ENCODE data around the gene MLLT10.
"Not testable (repeated sequence)": the region's sequence is repeated elsewhere in the genome, so short reads cannot be mapped to it uniquely, and the experiment has no call there.

The MLLT10 gene

DNA sequence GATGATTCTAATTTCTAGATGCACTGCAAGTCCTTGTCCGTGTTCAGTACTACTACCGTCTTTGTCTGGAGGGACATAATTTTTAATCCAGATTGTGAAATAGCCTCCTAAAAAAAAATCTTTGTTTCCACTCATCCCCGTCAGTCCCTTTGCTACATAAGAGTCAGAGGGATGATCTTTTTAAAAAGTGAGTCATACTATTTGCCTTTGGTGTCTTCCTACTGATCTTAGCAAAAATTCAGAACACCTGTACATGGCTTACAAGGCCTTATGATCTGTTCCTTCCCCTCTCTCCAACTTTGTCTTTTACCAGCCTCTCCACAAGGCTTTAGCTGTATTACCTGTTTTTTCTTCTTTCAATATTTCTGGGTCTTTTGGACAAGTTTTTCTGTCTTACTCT lies 173.5 kb downstream of the MLLT10 start:
- no peak for DNase-seq

DNA sequence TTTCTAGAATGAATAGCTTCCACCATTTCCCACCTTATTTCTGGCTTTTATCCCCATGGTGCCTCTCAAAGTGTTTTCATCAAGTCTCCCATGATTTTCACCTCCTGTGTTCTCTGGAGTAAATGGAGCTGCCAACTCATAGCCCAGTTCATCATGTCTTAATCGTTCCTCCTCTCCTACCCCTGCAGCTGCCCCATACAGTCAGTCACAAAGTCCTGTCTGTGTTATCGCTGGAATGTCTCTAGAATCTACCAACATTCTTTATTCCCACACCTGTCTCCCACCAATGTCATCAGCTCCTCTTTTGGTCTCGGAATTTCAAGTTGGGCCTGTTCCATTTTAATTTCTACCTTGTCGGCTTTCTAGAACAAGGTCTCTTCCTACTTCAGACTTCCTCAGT lies 178.9 kb downstream of the MLLT10 start:
- DNase-seq, result no peak

DNA sequence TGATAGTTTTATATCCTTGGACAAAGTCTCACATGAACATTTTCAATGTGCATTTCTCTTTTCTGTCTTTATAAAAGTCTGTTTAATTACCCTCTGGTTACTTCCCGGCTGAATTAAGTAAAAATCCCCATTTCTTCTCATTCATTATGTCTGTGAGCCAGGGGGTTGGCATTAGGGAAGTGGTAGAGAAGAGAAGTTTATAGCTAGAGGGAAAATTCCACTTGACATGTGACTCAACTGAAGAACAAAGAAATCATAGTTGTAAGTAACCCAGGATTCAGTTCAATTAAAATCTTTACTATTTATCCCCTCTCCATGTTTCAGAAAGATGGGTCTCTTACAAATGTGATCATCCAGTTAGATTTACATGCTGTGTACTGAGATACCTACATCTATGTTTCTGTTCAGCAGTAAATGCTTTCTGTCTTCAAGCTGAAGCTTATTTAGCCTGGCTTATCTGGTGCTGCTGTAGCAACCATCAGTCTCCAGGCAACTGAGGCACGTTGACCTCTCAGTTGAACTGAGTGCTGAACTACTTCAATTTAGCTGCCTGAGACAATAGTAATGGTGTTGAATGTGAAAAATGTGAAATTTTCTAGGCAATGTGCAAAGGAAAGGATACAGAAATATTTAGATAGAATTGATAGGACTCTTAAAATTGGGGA lies 181.6 kb downstream of the MLLT10 start:
- DNase-seq, result peak; percentile 45

DNA sequence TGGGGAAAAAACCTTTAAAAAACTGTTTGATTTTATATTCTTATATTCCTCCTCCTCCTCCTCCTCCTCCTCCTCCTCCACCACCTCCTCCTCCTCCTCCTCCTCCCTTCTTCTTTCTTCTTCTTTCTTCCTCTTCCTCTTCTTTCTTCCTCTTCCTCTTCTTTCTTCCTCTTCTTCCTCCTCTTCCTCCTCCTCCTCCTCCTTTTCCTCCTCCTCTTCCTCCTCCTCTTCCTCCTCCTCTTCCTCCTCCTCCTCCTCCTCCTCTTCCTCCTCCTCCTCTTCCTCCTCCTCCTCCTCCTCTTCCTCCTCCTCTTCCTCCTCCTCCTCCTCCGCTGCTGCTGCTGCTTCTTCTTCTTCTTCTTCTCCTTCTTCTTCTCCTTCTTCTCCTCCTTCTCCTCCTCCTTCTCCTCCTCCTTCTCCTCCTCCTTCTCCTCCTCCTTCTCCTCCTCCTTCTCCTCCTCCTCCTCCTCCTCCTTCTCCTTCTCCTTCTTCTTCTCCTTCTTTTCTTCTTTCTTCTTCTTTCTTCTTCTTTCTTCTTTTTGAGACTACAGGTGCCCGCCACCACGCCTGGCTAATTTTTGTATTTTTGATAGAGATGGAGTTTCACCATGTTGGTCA lies 183.5 kb downstream of the MLLT10 start:
- DNase-seq, result not testable (repeated sequence)

DNA sequence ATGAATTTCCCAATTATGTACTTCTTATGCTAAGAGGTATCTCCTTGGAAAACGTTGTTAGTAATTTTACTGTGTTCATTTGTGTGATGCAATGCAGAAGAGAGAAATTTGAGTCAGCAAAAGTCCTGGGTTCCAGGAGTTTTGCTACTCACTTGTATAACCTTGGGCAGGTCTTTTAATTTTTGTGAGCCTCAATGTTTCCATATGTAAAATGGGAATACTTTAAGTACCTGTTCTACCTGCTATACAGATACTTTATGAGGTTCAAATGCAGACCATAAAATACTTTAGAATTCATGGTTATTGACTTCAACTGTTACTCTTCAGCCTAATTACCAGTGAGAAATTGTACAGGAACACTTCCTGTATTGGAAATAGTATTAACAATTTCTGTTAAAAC lies 185.5 kb downstream of the MLLT10 start:
- DNase-seq, result no peak

DNA sequence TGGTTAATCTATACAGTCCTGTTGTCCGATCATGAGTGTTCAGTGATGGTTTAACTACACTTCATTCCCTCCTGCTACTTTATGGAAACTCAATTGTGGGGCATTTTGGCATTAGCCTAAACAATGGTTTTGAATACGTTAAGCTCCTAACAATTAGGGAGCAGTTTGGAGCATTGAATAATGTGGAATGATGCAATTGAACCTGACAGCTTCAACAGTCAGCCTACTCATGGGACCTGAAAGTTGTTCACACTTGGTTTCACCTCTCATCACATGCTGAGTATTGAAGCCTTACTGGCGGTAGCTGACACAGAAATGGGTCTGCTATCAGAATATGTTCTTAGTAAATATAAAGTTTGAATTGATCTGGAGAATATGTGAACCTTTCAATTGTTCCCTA lies 186.1 kb downstream of the MLLT10 start:
- DNase-seq, result no peak

DNA sequence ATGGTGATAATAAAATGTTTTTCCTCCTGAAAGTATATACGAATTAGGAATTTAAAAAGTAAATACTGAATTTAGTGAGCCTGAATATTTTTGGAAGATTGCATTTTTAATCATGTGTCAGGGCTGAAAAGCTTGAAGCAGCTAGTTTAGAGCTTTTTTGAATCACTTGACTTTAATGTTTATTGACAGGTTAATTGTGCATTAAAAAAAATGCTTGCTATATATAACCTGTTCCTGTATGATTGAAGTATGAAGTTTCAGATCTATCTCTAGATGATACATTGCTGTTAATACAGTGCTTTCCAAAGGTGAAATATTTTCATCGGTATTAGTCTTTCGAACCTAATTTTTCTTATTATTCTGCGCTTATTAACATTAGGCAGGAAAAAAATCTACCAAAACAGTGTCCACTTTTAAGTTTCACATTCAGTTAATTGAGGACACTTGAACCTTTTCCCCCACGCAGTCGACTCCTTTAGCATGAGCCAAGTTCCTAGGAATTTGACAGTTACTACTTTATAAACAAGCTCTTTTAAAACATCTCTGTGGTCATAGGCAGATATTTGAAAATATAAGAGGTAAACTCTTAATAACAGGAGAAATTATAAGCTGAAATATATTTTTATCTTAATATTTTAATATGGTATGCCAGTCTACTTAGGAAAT lies 187.1 kb downstream of the MLLT10 start:
- no peak for DNase-seq

DNA sequence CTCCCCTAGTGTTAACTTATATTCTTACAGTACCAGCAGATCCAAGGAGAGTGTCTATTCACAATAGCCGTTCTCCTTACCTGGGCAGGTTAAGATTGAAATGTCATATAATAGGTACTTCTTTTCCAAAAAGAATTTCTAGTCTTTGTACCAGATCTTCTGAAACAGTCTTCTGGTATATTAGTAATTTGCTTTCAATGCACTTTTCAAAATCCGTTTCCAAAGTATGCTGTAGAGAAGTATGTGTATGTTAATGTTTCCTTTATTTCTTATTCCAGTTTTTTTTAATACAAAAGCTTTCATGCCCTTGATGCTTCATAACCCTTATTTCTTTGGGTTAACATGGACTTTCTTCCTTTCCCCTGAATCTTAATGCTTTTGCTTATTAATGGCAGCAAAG lies 188.2 kb downstream of the MLLT10 start:
- no peak for DNase-seq

DNA sequence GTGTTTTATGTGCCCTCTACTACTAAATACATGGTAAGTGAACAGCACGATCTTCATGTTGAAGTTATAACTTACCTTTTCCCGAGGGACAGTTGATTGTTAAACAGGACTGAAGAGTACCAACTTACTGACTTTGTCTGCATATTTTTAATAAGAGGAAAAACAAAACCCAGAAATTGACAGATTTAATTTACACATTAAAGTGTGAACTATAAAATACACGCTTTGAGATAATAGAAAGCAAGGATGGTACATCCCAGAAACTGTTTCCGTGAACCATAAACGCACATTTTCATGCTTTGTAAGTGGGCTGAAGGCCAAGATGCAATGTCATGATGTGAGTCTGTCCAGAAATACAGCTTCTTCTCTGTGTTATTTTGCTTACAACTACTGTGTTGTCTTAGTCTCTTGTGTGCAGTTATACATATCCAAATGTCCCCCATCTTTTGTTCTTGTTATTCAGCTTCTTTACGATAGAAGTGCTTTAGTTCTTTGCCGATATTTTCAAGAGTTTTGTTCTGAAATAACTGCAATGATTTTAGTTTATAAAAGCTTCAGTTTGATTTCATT lies 190.1 kb downstream of the MLLT10 start:
- no peak for DNase-seq

DNA sequence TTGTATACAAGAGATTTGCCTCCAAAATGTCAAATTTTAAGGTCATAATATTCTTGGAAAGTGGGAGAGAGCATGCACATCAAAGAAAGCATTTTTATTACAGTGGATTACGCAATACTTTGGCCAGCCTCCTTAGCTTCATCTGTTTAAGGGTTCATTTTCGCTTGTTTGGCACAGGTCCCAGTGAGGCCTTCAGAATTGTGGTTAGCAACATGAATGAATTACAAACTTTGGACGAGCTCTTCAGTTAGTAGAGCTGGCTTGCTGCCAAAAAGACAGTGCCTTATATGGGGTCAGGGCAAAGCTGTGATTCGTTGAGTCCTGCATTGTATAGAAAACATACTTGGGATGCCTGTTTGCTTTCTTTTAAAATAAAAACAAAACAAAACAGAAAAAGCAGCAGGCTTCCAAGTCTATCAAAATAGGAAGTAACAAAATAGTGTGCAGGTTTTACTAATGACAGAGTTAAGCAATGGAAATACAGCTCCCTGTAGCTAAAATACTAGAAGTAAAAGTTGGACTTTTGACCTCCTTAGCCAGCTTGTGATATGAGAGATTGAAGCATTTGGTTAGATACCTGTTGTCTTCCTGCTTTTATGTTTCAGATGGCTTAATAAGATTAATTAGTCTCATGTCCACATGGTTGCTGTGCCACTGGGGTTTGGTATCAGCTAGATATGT lies 190.8 kb downstream of the MLLT10 start:
- peak; percentile 99 for DNase-seq

DNA sequence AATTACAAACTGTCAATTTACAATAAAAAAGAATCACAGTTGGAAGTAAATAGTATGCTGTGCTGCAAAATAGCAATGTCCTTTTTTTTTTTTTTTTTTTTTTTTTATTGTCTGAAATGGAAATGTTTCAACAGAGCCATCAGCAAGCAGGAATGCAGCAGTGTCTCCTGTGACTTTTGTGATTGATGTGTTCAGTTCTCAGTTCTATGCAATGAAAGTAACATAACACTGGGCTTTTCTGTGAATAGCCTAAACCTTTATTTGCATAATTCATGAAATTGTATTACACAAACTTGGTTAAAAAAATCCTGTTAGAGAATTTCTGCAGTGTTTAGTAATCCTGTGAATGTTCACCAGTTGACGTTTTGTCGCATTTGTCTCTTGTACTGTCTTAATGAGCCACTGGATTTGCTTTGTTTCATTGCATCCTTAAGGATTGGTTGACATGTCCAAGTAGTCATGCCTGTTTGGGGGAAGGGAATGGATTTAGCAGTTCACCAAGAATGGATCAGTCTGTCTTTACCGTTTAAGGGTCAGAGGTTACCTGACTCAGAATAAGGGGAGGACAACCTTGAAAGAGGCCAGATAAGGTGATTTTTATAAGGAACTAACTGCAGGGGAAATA lies 192.7 kb downstream of the MLLT10 start:
- no peak for DNase-seq

DNA sequence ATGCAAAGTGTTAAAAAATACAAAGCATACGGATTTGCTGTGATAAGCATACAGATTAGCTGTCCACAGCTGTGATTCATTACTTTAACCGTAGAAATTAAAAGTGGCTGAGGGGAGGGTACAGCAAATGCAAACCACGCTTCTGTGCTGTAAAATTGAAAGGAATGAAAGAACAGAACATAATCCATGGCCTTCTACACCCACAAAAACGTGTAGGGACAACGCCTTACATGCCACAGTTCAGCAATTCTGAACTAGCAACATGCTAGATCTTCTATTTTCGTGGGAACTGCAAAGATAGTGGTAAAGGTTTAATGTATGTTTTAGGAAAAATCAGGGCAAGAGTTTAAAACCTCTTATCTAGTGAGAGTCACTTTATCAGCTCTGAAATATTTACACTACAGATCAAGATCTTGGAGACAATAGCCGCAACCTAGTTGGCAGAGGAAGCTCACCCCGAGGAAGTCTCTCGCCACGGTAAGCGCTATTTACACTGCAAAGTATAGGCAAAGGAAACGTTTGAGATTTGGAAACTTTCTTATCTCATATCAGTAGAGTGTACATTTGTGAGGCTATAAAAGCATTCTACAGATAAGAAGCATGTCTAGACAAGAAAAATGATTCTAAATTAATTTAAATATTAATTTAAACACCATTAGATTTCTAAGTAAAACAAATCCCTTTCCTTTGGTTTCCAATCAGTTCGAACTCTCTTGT lies 193.6 kb downstream of the MLLT10 start:
- no peak for DNase-seq

DNA sequence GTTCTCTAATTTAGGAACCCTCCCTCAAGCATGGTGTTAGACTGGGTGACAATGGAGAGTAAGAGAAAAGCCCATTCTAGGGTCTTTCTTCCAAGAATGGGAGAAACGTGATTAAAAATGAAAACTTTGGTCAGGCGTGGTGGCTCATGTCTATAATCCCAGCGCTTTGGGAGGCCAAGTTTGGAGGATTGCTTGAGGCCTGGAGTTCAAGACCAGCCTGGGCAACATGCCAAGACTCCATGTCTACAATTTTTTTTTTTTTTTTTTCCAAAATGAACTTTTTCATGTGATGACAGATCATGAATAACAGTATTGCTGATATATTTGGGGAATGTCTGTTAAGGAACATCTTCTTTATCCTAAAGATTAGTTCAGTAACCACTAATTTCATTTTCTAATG lies 194.6 kb downstream of the MLLT10 start:
- no peak for DNase-seq

DNA sequence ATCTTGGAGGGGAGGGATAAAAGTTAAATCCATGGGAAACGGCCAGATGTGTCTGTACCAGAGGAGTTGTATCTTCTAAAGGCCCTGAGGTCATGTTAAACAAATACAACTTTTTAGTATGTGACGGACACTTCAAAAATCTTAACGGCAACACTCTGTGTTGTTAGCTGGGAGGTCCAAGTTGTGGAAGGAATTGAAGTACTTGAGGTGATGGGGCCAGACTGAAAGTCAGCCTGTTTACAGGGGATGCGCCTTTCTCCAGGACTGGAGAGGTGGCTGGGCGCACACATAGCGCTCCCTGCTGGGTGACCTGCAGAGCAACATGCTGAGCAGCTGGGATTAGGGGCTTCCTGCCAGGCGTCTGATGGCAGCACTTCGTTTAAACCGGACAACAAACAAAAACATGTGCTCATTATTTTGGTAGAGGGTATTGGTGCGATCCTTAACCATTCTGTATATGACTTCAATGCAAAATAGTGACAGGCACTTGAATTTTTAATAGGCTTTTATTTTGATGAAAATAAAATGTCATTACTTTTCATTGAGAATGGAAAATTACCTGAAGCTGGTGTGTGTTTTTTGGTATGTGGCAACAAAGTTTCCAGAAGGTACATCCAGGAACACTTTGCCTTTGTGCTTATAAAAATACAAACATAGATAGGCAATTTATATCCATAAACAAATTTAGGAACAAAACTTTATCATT lies 198.2 kb downstream of the MLLT10 start:
- peak; percentile 55 for DNase-seq

DNA sequence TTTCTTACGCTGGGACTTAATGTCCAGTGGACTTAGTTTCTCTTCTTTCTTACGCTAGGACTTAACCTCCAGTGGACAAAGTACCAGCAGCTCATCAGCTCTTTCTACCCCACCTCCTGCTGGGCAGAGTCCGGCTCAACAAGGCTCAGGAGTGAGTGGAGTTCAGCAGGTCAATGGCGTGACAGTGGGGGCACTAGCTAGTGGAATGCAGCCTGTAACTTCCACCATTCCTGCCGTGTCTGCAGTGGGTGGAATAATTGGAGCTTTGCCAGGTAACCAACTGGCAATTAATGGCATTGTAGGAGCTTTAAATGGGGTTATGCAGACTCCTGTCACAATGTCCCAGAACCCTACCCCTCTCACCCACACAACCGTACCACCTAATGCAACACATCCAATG lies 199.7 kb downstream of the MLLT10 start:
- no peak for DNase-seq

DNA sequence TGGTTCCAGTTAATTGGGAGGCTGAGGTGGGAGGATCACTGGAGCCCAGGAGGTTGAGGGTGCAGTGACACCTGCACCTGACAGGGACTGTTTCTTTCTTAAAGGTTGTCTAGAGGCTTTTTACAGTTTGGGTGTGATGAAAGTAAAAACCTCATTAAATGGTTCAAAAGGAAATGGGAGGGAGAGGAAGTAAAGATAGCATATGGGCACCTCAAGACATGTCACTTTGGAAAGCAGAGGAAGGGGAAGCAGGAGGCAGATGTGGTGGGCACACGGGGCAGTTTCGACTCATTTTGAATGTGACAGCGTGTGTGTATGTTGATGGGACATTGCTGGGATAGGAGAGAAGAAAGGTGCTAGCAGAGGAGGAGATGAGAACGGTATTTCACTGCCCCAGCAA lies 203.1 kb downstream of the MLLT10 start:
- DNase-seq, result no peak

DNA sequence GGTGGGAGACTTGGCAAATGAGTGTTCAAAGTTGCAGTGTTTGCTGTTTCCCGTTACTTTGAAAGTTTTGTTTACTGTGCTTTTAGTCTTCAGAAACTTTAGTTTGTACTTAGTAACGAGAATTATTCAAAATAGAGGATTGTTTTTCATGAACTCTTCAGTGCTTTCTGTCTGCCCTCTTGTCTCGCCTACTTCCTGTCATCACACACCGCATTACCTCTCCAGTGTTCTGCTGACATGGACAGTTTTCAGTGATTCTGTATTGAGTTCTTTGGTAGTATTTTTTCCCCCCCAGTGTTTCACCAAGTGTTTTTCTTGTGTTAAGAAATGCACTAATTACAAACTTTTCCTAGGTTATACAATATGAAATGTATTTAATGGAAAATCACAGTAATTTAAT lies 207.0 kb downstream of the MLLT10 start:
- no peak for DNase-seq

DNA sequence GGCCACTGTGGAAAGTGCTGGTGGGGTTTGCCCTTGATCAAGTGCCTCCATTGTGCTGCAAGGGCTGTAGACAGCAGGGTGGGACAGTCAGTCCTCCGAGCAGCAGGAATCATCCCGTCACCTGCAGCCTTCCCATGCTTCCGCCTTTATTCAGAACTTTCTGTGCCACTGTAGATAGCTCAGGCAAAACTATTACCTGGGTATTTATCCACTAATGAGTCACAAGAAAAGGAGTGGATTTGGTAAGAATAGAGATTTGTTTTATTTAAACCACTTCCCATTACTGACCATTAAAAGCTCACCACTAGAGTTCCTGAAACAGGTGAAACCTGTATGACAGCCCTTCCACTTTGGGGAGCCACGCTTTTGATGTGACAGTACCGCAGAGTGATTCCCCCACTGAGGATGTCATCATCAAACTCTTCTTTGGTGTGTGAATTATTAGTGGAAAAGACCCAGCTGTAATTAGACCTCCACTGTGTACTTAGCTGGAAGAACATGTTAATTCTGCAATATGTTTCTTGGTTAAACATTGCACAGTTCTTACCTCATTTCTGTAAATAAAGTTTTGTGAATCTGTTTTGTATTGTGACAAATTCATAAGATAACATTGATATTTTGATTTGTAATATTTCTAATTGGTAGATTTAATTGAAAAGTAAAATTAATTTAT lies 208.8 kb downstream of the MLLT10 start:
- no peak for DNase-seq

DNA sequence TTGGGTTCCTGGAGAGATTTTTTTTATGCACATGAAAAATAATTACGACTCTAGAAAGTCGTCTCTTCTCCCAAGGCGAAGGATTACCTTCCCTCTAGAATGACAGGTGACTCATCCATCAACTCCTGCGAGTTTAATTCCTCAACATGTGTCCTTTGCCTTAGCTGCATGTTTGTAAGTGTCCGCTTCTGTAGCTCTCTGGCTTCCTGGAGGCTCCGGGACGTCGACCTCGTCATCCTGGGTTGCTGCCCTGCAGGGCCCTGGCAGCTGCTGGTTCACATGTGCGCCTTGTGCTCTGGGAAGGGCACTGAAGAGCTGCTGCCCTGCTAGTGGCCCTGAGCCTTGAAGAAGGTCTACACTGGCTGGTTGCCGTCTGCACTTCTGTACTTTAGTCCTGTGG lies 210.2 kb downstream of the MLLT10 start:
- DNase-seq, result no peak

DNA sequence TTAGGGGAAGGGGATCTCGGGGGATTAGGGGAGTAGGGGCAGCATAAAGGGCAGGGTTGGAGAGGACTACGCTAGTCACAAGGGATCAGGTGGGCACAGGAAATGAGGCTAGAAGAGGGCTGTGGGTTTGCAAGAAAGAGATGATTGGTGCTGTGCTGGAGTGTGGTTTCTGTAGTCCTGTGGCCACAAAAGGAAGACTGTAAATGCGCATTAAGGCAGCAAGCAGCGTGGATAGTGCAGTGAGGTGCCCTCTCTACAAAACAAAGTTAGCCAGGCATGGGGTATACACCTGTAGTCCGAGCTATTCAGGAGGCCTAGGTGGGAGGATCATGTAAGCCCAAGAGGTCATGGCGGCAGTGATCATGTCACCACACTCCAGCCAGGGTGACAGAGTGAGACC lies 212.1 kb downstream of the MLLT10 start:
- no peak for DNase-seq

DNA sequence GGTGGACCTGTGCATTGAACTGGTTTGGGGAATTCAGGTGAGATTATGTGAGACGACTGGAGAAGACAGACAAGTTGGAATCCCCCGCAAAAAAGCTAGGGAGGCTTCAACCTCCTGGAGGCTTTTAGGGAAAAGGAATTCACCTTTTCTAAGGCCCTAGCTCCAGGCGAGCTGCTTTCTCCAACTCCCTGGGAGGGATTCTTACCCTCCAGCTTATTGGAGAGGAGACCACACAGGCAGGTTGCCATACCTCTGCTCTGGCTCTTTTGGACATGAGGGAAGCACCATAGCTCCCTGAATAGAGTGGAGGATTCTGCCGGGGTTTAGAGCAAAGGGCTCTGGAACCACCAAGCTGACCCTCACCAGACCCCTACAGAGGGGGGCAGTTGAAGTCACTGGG lies 213.8 kb downstream of the MLLT10 start:
- DNase-seq, result no peak

All from amniotic stem cell (primary cell).